Stimulated activated CD4-positive, alpha-beta T cell treated with anti-CD3 and anti-CD28 coated beads, Interleukin-12 subunit alpha, Interleukin-12 subunit beta, amount 100 ng/mL, for 4 hours (primary cell): ENCODE measurements around the gene EEF2K.
A peak's percentile ranks its signal among the peaks of the same experiment; 100 is the strongest.

Experiments
- DNase-seq: peaks from one replicate; pipeline ENCODE4 v3.0.0-alpha.2; 2020

The EEF2K gene

GRCh38 chr16:22255335-22255734, 49.3 kb downstream of the EEF2K start:
- DNase-seq = no peak

GRCh38 chr16:22257440-22257839, 51.4 kb downstream of the EEF2K start:
- no peak for DNase-seq

DNA sequence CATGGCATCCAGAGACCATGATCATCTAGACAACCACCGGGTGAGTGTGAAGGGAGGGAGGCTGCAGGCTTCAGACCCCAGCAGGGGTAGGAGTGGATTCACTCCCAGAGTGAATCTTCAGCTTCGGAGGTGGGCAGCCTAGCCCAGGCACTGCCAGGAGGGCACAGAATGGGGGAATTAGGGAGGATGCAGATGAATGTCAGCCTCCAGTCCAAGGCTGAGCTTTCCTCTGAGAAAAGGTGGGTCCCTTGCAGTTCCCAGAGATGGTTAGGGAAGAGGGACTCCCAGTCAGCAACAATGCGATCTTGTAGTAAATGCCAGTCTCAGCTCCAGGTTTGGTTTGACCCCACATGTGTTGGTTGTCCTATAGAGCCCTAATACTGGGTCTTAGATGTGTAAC, 54.4 kb downstream of the EEF2K start:
- no peak for DNase-seq

- DNase-seq = no peak
Observed at GRCh38 chr16:22262460-22262859, 56.4 kb downstream of the EEF2K start.

DNA sequence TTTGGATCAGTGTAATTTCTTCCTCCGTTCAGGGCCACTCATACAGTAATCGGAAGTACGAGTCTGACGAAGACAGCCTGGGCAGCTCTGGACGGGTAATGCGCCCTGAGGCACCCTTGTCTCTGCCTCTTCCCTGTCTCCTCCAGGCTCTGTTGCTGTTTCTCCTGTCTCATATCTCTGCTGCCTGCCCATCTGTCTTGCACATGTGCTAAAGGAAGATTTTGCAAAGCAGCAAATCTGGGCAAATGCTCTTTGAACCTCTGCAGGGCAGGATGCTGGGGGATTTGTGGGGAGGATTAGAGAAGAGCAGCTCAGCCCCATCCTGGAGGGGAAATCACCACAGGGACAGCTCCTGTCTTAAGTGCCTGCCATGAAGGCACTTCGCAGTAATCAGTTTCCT, 58.7 kb downstream of the EEF2K start:
- DNase-seq = no peak

- no peak for DNase-seq
Observed at GRCh38 chr16:22265351-22265750, 59.3 kb downstream of the EEF2K start.

DNA sequence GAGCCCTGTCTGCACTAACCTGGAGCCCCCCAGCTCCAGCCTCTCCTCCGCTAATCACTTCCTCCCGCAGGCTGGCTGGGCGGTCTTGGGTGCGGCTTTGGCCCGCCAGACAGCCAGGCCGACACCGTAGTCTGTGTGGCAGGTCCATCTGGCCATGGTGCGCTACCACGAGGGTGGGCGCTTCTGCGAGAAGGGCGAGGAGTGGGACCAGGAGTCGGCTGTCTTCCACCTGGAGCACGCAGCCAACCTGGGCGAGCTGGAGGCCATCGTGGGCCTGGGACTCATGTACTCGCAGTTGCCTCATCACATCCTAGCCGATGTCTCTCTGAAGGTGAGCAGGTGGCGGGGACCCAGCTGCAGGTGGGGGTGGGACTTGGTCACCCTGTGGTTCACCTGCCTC, 60.5 kb downstream of the EEF2K start:
- no peak for DNase-seq

GRCh38 chr16:22267764-22268163, 61.7 kb downstream of the EEF2K start:
- no peak for DNase-seq

GRCh38 chr16:22270525-22270924, 64.4 kb downstream of the EEF2K start:
- DNase-seq = no peak

DNA sequence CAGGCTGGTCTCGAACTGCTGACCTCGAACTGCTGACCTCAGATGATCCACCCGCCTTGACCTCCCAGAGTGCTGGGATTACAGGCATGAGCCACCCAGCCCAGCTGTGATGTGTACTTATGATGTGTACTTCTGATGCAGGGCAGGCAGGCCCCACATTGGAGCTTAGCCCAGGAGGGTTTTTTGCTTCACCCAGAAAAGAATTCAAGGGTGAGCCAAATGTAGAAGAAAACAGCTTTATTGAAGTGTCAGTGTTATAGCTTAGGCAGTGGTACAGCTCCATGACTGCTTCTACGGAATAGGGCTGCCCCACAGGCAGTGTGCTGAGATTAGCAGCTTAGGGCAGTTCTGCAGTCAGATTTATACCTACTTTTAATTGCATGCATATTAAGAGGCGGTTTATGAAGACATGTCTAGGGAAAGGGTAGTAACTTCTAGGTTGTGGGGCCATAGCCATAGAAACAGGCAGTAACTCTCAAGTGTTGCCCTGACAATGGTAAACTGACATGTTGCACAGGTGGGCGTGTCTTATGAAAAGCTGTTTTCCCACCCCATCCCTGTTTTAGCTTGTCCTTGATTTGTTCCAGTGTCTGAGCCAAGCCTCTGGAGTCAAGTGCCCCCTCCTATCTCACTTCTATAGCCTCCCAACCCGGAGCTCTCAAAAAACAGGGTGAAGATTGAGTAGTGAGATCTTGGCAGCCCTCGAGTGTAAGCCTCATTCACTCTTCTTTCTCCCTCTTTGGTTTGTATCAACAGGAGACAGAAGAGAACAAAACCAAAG, 67.0 kb downstream of the EEF2K start:
- DNase-seq = no peak

- DNase-seq = no peak
Observed at GRCh38 chr16:22274916-22275315, 68.8 kb downstream of the EEF2K start.

DNA sequence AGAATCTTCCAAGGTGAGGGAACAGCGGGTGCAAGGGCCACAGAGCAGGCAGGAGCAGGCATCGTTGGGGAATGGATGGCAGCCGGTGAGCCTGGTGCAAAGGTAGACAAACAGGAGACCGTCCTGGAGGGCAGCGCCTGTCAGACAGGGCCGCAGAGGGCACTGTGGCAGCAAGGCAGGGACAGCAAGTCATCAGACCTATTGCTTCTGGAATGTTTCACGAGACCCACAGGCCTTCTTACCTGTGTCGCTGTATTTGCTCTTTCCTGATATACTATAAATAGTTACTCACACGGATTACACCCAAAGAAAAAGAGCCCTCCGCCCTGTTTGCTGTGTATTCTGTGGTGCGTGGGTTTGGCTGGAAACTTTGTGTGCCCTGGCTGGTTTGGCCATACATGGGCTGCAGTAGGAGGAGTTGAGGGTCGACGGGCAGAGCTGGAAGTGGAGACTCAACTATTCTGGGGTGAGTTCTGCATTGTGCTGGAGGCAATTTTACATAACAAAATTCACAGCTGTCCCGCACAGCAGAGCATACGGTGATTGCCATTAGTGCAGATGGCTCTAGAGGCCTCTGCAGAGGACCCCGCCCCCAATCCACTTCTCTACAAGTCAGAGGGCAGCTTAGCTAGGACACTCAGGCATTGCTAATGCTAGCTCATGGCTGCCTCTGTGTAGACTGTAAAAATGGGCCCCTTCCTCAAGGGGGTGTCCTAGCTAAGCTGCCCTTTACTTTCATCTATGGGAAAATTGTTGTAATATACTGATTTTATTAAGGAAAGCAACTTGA, 72.6 kb downstream of the EEF2K start:
- DNase-seq = no peak

GRCh38 chr16:22282254-22282892, 76.3 kb downstream of the EEF2K start:
- DNase-seq = no peak

- DNase-seq = no peak
Observed at GRCh38 chr16:22284637-22285036, 78.6 kb downstream of the EEF2K start.

DNA sequence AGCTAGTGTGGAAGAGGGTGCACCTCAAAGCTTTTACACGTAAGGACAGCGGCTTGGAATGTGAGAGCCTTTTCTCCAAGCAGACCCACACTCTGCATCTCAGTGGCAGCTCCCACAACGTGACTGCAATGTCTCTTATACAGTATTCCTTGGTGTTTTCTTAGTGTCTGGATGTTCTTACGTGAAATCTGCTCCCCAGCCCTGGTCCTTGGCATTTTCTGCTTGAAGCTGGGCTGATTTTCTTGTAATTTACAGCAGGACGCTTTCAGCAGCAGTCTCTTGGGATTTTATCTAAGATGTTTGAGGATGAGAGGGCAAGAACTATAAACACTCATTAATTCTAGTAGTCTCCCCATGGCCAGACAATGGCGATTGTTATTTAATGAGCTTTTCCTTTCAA, 79.0 kb downstream of the EEF2K start:
- DNase-seq = no peak

DNA sequence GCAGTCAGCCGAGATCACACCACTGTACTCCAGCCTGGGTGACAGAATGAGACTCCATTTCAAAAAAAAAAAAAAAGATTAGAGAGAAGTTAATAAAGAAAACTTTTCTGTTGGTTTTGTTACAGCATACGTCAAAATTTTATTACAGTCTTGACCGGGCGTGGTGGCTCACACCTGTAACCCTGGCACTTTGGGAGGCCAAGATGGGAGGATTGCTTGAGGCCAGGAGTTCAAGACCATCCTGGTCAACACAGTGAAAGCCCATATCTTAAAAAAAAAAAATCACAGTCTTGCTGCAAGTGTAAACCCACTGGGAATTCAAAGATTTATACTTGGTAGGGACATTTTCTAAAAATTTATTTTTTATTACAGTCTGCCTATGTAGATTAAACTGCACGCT, 84.9 kb downstream of the EEF2K start:
- DNase-seq = no peak

DNA sequence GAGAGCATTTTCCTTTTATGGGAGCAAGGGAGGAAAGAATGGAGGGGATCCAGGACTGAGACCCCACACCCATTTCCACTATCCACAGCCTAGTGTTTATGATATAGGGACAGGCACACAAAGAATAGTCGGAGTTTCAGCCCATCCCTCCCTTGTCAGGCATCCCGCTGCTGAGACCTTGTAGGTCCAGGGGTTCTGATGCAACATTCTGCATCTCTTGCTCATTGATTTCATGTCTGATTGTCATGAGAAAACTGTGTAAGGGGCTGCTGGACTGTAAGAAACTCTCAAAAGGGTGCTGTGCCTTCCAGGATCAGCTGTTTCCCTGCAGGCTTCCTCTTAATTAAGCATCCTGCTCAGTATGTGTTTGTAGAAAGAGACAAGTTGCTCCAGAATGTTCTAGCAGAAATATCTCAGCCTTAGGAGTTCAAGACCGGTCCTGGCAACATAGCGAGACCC, 85.8 kb downstream of the EEF2K start:
- no peak for DNase-seq

DNA sequence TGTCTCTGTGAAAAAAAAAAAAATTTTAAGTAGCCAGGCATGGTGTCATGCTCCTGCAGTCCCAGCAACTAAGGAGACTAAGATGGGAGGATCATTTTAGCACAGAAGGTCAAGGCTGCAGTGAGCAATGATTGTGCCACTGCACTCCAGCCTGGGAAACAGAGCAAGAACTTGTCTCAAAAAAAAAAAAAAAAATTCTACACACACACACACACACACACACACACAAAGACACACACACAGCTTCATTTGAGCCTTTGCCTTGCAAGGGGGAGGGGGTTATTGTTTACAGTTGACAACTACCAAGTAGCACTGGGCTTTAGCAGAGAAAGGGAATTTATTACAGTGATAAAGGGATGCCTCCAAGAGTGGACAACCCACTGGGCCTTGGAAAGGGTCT, 86.2 kb downstream of the EEF2K start:
- DNase-seq = no peak

- no peak for DNase-seq
Observed at GRCh38 chr16:22293137-22294106, 87.3 kb downstream of the EEF2K start.

DNA sequence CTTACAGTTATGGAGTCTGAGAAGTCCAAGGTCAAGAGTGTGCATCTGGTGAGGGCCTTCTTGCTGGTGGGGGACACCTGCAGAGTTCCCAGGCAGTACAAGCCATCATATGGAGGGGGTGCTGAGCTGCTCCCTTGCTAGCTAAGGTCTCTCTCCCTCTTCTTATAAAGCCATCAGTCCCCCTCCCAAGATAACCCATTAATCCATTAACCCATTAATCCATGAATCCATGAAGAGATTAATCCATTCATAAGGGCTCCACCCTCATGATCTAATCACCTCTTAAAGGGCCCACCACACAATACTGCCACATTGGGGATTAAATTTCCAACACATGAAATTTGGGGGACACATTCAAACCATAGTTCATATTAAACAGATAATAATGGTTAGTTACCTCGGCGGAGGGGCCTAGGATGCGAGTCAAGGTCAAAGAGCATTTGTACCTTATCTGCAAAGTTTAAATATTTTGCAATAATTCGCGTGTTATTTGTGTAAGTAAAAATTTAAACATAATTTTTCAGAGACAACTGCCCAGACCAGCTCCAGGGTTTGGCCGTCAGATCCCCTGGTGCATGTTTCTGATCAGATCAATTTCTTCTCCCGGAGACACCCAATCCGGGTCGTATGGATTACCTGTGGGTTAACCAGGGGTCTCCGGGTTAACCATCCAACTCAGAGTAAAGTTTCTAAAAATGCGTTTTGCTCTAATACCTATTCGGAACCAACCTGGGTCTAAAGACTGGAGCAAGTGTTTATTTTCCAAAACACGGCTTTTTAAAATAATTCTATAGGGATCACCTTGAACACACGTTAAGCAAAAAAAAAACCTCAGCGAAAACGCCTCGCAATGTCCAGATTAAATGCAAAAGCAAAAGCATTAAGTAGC, 90.4 kb downstream of the EEF2K start:
- no peak for DNase-seq

DNA sequence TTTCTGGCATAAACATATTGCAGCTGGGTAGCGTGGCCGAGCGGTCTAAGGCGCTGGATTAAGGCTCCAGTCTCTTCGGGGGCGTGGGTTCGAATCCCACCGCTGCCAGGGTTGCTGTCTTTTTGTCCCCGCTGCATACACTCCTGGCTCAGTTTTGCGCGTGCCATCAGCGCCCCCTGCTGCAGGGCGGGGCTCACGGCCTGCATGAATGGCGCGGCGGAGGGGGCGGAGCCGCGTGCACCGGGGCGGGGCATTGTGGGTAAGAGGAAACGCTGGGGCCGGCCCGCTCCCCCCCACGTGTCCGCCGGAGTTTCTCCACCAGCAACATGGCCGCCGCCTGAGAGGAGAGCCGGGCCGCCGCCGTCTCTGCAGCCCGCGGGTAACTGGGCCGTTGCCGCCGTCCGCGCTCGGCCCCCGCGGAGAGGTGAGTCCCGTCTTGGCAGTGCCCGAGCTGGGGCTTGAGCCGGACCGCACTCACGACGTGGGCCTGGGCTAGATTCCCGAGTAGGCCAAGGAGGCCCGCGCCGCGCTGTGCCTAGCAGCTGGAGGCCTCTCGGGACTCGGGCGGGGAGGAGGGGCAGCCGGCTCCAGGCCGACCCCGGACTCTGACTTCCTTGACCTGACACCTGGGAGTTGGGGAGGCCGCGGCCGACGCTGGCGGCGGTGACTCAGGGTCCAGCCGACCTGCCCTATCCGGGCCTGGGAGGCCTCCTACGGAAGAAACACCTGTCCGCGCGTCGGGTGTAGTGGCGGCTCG, 91.2 kb downstream of the EEF2K start, which contains the start of gene POLR3E:
TSS of gene POLR3E (plus strand) at position 296 of the 757 bp plus-strand sequence. CDS start 5,560 bp downstream, outside the sequence.
- peak; percentile 100 for DNase-seq
